ENCODE results near the gene COQ6.
"Not testable (repeated sequence)": the region's sequence is repeated elsewhere in the genome, so short reads cannot be mapped to it uniquely, and the experiment has no call there.

Gene COQ6

DNA sequence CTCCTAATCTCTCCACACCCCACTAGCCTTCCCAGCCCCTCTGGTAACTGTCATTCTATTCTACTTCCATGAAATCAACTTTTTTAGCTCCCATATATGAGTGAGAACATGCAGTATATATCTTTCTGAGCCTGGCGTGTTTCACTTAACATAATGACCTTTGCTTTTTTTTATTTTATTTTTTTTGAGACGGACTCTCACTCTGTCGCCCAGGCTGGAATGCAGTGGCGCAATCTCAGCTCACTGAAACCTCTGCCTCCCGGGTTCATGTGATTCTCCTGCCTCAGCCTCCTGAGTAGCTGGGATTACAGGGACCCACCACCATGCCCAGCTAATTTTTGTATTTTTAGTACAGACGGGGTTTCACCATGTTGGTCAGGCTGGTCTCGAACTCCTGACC, 38.6 kb downstream of the COQ6 start:
- not testable (repeated sequence) for DNase-seq

DNA sequence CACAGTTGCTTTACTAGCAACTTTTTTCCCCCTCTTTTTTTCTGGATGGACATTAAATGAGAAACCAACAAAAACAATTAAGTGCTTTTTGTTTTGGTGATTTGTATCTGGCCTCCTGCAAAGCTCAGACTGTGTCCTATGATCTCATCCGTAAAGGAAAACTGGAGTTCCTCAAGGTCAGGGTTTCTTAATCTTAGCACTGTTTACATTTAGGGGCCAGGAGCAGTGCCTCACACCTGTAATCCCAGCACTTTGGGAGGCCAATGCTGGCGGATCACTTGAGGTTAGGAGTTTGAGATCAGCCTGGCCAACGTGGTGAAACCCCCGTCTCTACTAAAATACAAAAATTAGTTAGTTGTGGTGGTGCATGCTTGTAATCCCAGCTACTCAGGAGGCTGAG, 41.0 kb downstream of the COQ6 start:
- no peak for DNase-seq

DNA sequence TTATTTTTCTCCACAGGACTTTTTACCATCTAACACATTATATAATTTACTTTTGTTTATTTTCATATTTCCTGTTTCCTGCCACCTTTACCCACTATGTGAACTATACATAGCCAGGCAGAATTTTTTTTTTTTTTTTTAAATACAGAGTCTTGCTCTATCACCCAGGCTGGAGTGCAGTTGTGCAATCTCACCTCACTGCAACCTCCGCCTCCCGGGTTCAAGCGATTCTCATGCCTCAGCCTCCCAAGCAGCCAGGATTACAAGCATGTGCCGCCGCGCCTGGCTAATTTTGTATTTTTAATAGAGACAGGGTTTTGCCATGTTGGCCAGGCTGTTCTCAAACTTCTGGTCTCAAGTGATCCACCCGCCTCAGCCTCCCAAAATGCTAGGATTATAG, 44.8 kb downstream of the COQ6 start:
- peak; percentile 22 for DNase-seq

DNA sequence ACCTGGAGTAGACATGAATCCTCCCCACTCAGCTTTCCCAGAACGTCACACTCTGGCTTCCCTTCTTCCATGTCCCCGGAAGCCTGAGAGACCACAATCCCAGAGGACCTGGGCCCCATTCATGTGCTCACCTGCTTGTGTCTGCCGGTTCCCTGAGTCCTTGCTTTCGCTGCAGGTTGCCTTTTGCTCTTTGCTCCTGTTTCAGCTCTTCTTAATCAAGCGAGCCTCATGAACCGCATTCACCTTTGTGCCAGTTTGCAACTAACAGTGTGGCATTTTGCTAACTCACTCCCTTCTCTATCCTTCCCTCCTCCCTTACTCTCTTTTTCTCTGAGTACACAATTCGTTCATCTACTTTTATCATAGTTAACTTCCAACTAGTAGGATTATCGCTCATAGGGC, 45.9 kb downstream of the COQ6 start:
- no peak for DNase-seq

DNA sequence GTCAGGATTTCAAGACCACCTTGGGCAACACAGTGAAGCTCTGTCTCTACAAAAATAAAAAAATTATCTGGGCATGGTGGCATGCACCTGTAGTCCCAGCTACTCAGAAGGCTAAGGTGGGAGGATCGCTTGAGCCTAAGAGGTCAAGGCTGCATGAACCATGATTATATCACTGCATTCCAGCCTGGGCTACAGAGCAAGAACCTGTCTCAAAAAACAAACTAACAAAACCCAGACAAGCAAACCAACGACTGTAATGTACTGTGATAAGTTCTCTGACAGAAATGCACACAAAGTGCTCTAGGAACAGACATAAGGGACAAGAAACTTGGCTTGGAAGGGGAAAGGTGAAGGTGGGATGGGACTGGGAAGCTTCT, 46.6 kb downstream of the COQ6 start:
- DNase-seq = no peak

DNA sequence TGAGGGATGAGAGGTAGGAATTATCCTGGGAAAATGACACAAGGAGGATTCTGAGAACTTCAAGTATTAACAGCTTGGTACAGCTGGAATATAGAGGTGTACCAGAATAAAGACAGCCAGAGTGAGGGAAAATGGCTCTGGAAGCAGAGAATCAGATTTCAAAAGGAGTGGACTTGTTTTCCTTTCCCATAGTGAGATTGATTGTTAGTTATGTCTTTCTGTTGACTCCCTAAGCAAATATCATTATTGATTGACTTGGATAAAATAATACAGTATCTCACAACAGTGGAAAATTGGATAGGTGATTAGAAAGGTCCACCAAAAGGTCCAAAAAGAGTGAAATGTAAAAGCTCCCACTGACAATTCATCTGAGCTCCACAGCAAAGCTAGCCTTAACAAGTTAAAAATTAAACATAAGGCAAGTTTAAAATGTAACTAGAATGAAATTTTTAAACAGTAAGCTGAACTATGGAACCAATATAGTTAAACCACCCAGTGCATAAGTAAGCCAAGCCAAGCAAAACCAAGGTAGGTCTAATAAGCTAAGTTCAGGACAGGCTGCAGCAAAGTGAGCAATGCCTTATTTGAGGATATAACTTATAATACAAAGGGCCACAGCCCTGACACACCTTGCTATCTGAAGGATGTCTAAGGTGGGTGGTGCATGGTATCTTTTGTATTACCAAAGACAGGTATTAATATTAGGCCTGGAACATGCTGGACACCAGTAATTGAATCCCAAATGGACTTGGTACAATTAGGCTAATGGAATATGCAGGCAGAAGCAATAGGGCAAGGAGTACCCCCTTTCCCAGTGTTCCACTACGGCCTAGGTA, 47.2 kb downstream of the COQ6 start:
- peak; percentile 41 for DNase-seq

DNA sequence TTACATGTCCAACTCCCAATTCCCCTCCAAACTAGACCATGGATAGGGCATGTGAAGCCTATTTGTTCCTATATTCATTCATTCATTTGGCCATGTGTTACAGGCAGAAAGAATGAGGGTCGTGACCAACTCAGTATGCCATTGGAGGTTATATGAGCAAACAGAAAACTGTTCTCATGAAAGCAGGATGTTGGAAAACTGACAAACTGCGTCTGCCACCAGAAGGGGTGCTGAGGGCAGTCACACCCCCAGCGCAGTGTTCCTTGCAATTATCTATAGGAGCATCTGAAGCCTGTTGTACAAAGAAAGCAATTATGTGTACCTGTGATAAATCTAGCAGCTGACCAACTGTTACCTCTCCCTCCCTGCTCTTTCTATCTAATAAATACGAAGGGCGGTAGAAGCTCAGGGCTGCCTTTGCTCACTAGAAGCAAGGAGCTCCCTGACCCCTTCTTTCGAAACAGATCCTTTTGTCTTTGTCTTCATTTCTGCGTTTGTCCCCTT, 47.9 kb downstream of the COQ6 start:
- peak; percentile 91 for DNase-seq

DNA sequence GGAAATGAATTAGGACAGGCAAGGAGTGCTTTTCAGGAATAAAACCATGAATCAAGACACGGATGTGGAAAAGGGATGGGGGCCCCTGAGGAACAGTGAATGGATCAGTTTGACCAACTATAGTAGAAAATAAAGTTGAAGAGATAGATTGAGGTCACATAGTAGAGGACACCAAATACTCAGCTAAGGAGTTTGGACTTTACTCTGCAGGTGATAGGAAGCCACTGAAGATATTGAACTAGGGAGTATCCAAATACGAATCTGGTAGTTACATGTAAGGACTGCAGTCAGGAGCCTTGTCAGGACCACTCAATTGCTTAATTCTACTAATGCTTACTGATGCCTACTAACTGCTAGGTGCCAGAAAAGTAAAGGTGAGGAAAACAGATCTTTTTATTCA, 48.6 kb downstream of the COQ6 start:
- no peak for DNase-seq

DNA sequence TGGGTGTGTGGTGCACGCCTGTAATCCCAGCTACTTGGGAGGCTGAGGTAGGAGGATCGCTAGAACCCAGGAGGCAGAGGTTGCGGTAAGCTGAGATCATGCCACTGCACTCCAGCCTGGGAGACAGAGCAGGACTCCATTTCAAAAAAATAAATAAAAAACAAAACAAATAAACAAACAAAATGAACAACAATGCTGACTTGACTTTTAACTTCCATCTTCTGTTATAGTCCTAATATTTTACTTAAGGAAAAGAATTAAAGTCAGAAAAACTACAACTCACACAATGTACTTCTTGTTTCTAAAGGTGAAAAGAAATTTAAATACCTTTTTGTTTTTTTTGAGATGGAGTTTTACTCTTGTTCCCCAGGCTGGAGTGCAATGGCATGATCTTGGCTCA, 55.6 kb downstream of the COQ6 start:
- not testable (repeated sequence) for DNase-seq

DNA sequence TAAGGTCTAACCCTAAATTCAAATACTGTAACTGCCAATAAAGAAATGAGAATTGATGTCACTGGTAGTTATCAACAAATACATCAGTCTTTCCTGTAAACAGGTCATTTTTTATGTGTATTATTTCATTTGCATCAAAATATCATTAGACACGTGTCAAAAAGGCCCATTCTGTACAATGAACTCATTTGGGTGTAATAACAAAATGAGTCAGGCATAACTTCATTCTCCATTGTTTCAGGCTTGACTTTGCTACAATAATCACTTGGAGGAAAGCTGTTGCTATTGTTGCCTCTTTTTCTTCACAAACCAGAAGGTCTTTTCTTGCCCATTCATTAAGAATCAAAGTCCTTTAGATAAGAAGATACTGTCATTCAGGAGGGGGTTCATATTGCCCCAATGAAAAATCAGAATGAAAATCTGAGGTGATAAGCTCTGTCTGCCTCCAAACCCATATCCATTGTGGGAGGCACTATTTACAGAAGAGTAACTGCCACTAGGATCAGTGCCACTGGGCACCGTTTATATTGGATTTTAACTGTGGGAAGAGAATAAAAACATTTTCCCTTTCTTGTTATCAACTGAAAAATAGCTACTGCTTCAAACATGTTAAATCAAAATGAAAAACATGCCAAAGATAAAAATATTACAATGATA, 58.9 kb downstream of the COQ6 start:
- DNase-seq = no peak
